ENCODE measurements around the gene ACTR10. TPM values are rescaled to one million over a fixed set of nuclear protein-coding genes. Genes with fewer than 3 reads are reported as not detected.

The ACTR10 gene
- total and polyA plus RNA-seq, 9 donors: 54.1 to 105 (median 80.1) TPM

DNA sequence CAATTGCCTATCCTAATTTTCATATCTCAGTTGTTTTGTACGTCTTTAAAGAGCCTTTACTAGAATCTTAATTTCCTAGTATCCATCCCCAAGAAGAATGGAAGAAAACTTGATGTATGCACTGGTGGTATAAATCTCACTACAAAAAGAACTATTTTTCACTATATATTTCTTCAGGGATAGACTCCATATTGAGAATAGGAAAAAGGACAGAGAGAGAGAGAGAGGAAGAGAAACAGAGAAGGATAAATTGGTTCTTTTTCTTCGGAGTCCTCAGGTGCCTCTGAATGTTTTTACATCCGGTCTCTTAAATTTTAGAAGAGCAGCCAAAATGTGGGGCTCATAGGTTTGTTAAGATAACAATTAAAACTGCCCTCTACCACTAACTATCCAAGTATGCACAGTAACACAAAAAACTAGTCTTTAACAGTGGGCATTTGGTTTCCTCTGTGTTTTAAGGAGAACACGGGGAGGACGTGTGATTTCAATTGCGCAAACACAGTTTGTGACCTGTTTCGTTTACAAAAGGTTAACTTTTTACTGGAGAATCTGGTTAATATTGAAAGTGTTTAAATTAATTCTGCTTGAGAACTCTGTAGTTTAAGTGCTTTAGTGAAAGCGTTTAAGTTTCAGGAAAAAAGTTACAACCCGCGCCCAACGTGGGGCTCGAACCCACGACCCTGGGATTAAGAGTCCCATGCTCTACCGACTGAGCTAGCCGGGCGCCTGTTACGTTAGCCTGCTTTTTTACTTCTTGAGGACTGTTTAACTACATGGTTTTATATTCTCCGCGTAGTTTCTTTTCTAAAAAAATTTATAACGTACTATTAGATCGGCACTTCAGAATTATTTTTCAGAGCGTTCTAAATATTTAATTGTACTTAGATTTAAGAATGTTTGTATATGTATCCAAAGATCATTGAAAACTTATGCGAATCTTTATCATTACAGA, 39.6 kb downstream of the ACTR10 start:
- intact Hi-C loops (cut with DNase I): loop anchor here in 2 of 4 donors (2.0 to 5.0 kb wide), 3 partner anchors 39 to 188 kb away; partner anchors contain the start of genes ACTR10 (in 1 of the 2), ARID4A (in 1 of the 2), KIAA0586 (in 1 of the 2) and TIMM9 (in 1 of the 2)
- Histone ChIP-seq H3K36me3 (no peaks in the 10 kb centered on the region), H3K9me3 (no peaks in the 10 kb centered on the region)

DNA sequence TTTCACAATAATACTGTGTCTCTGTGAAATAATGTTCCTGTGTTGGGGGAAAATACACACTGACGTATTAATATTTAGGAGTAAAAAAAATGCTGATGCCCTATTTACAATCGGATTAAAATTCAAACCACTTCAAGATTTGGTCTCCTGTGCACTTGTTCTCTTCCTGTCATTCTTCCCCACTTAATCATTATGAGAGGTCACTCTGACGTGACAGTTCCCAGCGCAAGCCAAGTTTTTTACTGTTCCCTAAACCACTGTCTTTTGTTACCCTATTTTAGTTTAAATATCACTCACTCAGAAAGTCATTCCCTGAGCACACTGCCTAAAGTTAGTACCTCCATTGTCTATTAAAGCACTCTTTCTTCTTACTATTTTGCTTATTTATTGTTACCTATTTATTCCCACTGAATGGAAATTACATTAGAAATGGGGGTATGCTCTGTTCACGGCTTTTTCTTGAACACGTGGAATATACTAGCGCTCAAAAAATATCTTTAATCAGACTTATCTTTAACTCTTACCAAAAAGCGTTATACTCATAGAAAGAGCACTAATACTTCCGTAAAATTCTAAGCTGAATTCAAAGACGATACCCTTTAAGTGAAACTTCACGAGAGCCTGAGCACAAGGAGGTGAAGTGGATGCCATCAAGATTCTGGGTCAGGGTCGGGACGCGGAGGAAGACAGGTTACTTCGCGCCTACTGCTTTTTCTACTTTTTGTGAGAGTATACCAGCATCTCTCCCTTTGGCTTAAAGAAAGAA, 44.0 kb downstream of the ACTR10 start:
- Histone ChIP-seq H3K27ac (peak overlapping the region; percentile 4 to 91), H3K4me3 (peak overlapping the region; percentile 60), H3K27me3 (no peaks in the 10 kb centered on the region), H3K4me1 (ENCODE audit: insufficient read depth) (peaks cover 6% of the 10 kb centered on the region), H3K36me3 (no peaks in the 10 kb centered on the region), H3K9me3 (no peaks in the 10 kb centered on the region)
- TF ChIP-seq POLR2A (IDR thresholded peaks at IDR 0.05) (no peak), EP300 (IDR thresholded peaks at IDR 0.05) (no peak)
- TF ChIP-seq, protein P1, sequence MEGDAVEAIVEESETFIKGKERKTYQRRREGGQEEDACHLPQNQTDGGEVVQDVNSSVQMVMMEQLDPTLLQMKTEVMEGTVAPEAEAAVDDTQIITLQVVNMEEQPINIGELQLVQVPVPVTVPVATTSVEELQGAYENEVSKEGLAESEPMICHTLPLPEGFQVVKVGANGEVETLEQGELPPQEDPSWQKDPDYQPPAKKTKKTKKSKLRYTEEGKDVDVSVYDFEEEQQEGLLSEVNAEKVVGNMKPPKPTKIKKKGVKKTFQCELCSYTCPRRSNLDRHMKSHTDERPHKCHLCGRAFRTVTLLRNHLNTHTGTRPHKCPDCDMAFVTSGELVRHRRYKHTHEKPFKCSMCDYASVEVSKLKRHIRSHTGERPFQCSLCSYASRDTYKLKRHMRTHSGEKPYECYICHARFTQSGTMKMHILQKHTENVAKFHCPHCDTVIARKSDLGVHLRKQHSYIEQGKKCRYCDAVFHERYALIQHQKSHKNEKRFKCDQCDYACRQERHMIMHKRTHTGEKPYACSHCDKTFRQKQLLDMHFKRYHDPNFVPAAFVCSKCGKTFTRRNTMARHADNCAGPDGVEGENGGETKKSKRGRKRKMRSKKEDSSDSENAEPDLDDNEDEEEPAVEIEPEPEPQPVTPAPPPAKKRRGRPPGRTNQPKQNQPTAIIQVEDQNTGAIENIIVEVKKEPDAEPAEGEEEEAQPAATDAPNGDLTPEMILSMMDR (IDR thresholded peaks at IDR 0.05): no peak
- DNase-seq: no peak
- 1% methylated on average over 16 of the region's 16 CpGs for WGBS, 3 donors
- intact Hi-C loops (cut with DNase I): loop anchor here in 2 of 4 donors (2.0 to 5.0 kb wide), 4 partner anchors 43 to 183 kb away; partner anchors contain the start of genes ARID4A (in 2 of the 2), ACTR10 (in 1 of the 2), KIAA0586 (in 1 of the 2) and TIMM9 (in 1 of the 2)

More for the DNA sequence above, 39.6 kb downstream of the ACTR10 start:
- Histone ChIP-seq H3K27me3 (no peaks in the 10 kb centered on the region), H3K27ac (peak overlapping the region; percentile 58 to 74), H3K4me3 (peak overlapping the region; percentile 59), H3K4me1 (ENCODE audit: insufficient read depth) (peaks cover 3% of the 10 kb centered on the region)
- TF ChIP-seq, protein P1 (IDR thresholded peaks at IDR 0.05): no peak
- TF ChIP-seq POLR2A (IDR thresholded peaks at IDR 0.05) (peak; percentile 28), EP300 (IDR thresholded peaks at IDR 0.05) (no peak)
- 1% methylated on average over 23 of the region's 23 CpGs for WGBS, 3 donors
- peak; percentile 66 to 86 (median 83) for DNase-seq

DNA sequence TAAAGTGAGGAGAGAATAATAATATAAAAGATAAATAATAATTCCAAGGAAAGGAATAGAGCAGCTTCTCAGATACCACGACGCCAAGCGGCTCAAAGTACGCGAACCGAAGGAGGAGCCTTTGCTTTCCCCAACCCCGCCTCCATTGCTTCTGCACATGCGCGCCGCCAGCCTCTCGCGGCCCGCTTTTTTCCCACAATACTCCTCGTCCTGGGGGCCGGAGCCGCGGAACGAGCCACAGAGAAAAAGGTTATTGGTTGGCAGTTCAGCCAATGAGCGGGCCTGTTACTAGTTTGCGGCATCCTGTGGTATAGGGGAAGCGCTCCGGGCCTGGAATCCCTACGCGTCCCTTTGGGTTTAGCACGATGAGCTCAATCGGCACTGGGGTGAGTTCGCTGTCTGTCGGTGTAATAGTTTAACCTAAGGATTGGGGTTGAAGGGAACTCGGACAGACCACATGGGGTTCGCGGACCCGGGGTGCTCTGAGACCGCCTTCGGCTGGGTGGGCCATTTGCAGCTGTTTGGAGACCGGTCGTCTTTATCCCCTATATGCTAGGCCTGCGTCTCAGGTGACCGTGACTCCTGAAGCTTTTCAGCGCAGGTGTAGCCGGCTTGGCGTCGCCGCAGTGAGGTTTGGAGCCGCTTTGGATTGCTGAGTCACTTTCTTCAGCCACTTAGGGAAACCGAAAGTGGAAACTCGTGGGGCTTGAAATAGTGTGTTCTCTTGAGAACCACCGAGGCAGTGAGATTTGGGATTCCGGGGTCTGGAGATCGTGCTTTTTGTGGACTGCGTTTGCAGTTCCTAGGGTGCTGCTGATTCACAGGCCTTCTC, 44.8 kb downstream of the ACTR10 start, which contains the start of gene PSMA3:
PSMA3 (plus strand) TSS at position 288 of the 832 bp plus-strand sequence; CDS start at position 366, 78 bp downstream.
- no peaks in the 10 kb centered on the region for H3K27me3 ChIP-seq
- DNase-seq: peak; percentile 97 to 98 (median 97)
- H3K4me1 ChIP-seq (ENCODE audit: insufficient read depth): peaks cover 6% of the 10 kb centered on the region
- H3K36me3 ChIP-seq: no peaks in the 10 kb centered on the region
- intact Hi-C loops (cut with DNase I): loop anchor here in 2 of 4 donors (2.0 to 5.0 kb wide), 4 partner anchors 44 to 183 kb away; partner anchors contain the start of genes ARID4A (in 2 of the 2), ACTR10 (in 1 of the 2), KIAA0586 (in 1 of the 2) and TIMM9 (in 1 of the 2)
- peak within 1 kb of the TSS; percentile 60 for H3K4me3 ChIP-seq
- H3K27ac ChIP-seq: peak within 1 kb of the TSS; percentile 58 to 91
- 0 to 1% (median 1%) methylated on average over 50 of the region's 50 CpGs for WGBS, 3 donors
- H3K9me3 ChIP-seq: no peaks in the 10 kb centered on the region
- TF ChIP-seq EP300 (IDR thresholded peaks at IDR 0.05) (no peak), POLR2A (IDR thresholded peaks at IDR 0.05) (peak; percentile 88)
- TF ChIP-seq, protein P1 (IDR thresholded peaks at IDR 0.05): peak in 1 of 3 donors; percentile 11
